Stimulated activated CD8-positive, alpha-beta memory T cell treated with anti-CD3 and anti-CD28 coated beads, Interleukin-7, amount 100 ng/mL, for 48 hours (primary cell): Measurements from ENCODE around the gene FMNL2.
A peak's percentile ranks its signal among the peaks of the same experiment; 100 is the strongest.

Source experiments
- DNase-seq, 2 donors: peaks; one replicate each; pipeline ENCODE4 v3.0.0-alpha.2; 2020; ENCODE audit warnings: low read depth in 1 of 2; ENCODE audit errors: extremely low read depth in 1 of 2

Gene FMNL2

DNA sequence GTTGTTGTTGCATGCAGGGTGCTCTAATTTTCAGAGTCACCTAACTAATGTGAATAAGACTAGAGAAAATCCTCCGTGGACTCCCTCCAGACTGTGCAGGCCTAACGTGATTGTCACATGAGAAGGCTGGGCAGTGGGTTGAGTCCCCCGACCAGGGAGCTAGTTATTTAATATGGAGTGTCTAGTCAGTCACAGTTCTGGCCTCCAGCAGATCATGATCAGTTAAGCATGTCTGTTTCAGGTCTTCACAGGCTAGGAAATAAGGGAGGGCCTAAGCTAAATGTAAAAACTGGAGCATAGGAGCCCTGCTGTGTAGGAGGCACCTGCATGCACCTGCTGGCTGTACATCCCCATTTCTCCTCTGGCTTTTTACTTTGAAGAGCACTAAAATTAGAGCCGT is 295.5 kb downstream of the FMNL2 start:
- DNase-seq, result no peak

DNA sequence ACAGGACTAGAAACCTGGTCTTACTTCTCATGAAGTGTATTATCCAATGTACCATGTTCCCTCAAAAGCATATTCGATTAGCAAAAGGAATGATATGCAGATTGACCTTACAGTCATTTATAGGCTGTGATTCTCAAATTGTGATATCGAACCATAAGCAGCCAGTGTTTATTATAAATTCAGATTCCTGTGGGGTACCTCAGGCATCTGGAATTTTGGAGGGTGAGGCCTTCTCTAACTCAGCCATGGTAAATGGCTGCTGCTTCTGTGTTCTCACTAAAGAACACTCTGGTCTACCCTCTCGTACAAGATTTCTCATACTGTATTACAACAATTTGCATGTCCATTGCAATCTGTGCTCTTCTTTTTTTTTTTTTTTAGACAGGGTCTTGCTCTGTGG is 297.8 kb downstream of the FMNL2 start:
- DNase-seq, result no peak

DNA sequence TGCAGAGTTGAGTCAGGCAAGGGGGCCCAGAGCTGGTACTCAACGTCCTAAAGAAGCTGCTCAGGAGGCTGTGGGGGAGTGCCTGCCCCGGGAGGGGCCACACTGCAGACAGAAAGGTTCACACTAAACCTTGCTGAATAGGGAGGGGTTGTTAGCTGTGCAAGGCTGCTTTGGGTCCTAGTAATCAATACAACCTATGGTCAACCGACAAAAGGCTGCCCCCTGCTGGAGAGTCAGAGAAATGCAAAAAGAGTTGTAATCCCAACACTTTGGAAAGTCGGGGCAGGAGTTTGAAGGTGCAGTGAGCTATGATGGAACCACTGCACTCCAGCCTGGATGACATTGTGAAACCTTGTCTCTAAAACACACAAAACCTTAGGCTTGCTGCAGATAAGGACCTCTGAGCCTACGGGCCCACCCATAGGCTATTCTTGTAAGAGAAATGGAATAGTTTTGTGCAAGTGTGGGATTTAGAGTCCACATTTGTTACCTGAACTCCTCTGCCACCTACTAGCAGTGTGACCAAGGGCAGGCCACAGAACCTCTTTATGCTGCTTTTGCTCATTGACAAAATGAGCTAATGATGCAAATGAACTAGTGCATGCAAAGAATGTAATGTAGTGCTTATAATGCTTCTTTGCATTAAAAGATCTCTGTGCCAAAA is 300.8 kb downstream of the FMNL2 start:
- DNase-seq, result peak; percentile 7 to 25

DNA sequence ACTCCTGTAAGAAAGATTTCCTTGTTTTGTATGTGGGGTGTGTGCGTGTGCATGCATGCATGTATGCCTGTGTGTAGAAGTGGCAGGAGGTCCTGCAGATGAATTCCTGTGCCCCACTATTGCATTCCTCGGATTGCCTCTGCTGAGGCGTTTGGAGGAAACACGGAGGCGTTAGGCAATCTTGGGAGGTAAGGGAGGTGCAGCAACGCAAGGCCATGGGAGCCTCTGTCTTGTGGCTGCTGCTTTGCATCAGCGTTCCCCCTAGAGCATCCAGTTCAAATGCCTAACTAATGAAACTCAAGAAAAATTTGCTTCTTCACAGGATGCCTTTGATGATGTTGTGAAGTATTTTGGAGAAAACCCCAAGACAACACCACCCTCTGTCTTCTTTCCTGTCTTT is 302.3 kb downstream of the FMNL2 start:
- no peak for DNase-seq

DNA sequence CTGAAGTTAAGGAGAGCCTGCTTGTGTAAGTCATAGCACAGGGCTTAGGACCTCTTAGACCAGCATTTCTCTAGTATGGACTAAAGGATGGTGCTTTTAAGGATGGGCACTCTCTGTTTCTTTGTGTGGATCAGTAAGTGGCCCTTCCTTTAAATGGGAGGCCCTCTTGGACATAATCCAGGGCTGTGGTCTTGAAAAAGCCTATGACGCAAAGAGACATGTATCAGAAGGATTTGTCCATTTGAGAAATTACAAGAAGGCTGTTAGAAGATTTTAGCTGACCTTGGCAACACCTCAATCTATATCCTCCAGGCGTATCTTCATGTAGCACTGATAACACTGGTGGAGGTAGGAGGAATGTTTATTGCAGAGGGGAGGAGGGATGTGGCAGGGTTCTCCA is 303.1 kb downstream of the FMNL2 start:
- no peak for DNase-seq

DNA sequence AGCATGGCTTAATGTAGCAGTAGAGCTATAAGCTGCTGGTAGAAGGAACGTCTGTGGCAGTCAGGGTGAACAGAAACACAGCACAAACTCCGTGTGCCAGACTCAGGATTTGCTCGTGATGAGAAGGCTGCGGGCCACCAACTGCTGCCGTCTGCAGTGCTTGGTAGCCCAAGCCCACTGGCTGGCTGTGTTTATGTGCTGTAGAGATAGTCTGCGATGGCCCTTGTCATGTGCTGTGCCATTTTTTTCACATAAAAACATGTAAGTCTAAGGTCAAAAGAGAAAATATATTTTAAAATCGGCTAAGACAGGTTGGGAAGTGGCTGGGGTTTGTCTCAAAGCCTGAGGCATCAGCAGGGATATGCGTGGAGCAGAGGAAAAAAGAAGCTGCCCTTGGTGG is 303.6 kb downstream of the FMNL2 start:
- DNase-seq, result no peak

DNA sequence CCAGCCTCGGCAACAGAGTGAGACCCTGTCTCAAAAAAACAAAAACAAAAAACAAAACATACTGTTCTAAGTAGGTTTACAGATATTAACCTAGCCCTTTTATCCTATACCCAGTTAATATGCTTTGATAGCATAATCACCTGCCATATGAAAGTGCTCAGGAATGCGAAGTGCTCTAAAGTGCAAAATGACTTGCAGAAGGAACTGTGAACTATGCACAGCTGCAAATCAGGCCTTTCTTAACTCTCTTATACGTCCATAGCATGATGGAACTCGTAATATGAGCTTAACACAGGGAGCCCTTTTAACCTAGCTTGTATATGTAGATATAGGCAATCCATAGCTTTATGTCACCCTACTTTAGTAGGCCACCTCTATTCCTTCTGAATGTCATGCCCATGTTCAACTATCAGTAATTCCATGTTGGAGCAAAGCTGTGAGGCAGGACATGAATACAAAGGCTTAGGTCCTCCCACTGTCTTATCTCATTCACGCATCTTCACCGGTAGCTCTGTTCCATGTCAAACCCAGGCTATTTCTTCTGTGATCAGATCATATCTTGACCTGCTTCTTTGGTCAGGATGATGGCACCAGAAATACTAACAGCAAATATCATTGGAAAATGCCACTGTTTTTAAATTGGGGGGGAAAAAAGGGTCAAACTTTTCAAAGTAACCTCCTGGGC is 309.4 kb downstream of the FMNL2 start:
- DNase-seq, result no peak

DNA sequence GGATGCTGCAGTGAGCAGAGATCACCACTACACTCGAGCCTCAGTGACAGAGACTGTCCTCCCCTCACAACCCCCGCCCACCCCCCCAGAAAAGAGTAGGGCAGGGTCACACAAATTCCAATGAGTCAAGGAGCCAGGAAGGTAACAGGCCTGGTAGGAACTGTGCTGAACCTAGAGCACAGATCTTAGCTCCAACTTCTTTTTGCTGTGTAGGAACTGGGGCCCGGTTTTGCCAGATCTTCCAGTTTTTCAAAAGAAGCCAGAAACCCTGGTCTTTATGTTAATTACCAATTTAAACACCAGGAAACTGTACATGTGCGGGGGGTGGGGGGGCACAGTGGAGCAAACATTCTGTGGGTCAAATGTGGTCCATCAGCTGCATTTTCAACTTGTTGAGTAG is 311.3 kb downstream of the FMNL2 start:
- DNase-seq, result no peak

DNA sequence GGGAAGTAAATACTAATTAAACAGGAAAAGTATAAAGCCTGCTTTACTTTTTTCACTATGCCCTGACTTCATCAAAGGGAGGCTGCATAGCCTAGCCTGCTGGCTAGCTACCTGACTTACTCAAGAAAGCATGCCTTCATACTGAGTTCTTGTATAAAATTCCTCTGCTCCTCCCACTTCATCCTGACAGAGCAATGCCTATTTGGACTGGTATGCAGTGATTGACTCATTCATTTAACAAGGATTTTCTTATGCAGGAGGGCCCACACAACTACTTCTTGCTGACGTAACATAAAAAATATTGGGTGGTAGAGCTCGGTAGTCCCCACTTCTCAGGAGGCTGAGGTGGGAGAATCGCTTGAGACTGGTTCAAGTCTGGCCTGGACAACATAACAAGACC is 311.8 kb downstream of the FMNL2 start:
- DNase-seq, result no peak

DNA sequence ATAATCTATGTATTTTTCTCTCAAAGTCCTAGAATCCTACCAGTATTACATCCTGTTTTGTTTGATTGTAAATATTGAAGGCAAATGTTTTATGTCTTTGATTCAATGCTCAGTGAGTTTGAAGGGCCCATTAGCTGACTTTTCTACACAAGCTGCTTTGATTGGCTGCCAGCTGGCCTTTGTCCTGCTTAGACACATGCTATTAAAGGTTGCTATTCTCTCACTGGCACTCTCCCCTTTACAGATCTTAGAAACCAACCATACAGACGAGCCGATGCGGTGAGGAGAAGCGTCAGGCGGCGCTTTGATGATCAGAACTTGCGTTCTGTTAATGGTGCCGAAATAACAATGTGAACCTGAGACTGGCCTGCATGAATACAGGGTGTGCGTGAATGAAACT is 312.6 kb downstream of the FMNL2 start:
- no peak for DNase-seq

DNA sequence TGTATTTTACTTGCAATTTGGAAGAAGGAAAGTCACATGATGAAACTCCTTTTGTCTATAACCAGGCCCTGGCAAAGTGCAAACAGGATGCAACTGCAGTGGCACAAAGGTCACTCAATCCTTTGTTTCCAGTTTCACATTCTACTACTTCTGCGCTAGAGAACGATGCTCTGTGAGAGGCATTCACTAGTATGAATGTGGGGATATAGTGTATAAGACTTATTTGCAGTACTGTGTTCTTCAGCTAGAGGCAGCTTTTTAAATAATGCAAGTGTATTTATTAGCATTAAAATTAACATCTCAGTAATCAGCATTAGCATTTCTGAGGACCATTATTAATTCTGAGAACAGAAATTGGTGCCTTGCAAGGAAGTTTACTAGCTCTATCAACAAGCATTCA is 313.4 kb downstream of the FMNL2 start:
- DNase-seq, result no peak

DNA sequence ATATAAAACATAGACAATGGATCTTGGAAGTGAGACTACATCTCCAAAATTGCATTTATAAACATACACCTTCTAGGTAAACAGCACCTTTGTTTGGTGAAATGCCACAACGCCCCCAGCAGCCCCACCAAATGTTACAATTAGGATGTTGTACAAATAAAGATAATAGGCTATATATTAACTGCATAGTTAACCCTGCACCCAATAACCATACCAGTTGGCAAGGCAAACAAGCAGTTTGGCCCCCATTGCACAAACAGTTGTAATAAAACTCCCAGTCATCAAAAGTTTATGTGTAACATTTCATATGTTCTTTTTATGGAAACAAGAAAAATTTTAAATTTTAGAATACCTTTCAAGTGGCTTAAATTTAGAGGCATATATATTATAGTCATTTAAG is 315.0 kb downstream of the FMNL2 start:
- DNase-seq, result no peak

DNA sequence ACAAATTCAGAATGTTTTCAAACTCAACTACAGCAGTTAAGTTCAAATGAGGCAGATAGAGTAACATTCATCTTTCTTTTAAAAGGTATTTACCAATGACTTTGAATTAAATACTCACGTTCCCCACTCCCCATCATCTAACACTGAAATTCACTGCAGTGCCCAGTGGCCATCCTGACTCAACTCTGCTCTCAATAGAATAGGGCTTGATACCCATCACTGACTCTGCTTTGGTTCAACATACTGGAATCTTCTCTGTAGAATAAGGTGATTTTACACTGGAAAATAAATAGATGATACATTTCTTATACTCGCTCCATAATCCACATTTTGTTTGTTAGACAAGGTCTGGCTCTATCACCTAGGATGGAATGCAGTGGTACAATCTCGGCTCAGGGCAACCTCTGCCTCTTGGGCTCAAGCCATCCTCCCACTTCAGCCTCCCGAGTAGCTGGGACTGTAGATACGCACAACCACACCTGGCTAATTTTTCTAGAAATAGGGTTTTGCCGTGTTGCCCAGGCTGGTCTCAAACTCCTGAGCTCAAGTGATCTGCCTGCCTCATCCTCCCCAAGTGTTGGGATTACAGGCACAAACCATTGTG is 315.9 kb downstream of the FMNL2 start:
- no peak for DNase-seq

DNA sequence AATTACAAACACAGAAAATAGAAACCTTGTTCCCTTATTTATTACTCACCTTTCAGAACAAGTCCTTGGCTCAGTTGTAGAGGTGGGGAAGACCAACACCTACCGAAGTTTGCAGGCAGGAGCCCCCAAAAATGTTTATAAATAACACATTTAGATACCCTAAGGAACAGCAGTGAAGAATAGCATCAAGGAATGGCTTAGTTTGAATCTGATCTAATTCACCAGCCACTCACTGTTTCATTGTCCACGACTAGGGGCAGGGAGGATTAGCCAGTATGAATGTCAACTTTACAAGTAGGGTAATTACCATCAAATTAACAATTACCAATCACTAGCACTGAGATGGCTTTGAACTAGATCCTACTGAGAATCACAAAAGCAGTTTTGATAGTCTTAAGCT is 316.9 kb downstream of the FMNL2 start:
- DNase-seq, result no peak

DNA sequence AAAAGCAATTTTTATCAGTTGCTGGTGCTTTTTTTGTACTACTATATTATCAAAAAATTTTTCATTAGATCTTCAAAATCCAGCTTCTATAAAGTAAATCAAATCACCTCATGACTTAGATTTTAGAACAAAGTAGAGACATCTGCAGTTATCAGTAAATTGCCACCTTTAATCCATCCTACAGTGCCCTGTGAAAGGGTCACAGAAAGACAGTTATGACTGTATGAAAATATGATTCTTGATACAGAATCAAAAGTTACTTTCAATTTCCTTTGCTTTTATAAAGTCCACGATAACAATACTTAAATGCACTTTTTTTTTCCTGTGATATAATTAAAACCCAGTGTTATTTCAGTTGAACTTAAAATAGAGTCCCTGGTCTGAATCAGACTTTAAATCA is 320.9 kb downstream of the FMNL2 start:
- no peak for DNase-seq

DNA sequence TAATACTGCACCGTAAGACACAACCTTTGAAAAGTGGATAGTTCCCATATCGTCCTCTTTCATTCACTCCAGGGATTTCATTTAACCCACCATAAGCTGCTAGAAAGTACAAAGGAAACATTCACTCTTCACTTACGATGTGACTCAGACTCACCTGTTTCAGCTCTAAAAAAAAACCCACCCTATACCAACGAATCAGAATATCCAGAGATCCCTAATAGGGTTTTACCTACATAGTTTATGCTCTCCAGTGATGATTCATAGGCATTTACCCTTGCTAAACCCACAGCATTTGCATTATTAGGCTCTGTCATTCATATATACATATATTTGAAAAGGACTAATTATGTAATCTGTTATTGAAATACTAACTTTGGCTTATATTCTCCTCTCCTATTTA is 322.1 kb downstream of the FMNL2 start:
- DNase-seq, result no peak

DNA sequence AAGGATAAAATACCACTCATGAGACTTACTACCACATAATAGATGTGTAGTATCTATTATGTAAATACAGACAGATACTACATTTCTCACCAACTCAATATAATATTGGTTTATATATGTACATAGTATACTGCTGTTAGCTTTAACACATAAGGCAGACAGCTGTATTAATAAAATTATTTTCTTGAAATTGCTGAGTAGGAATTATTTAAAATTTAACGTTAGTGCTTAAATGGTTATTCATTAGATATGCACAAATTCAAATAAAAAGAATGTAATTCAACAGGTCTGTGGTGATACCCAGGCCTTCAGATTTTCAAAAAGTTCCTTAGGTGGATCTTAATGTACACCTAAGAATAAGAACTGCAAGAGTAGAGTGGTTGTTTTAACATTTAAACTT is 323.2 kb downstream of the FMNL2 start:
- DNase-seq, result no peak

DNA sequence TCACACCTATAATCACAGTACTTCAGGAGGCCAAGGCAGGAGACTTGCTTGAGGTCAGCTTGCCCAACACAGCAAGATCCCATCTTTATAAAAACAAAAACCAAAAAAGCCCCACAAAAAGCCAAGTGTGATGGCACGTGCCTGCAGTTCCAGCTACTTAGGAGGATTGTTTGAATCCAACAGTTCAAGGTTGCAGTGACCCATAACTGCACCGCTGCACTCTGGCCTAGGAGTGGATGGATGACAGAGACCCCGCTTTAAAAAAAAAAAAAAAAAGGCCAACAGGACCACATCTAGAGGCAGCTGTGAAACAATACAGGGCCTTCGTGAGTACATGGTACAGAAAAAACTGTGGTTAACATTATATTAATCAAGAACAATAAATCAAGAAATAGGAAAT is 326.1 kb downstream of the FMNL2 start:
- no peak for DNase-seq

DNA sequence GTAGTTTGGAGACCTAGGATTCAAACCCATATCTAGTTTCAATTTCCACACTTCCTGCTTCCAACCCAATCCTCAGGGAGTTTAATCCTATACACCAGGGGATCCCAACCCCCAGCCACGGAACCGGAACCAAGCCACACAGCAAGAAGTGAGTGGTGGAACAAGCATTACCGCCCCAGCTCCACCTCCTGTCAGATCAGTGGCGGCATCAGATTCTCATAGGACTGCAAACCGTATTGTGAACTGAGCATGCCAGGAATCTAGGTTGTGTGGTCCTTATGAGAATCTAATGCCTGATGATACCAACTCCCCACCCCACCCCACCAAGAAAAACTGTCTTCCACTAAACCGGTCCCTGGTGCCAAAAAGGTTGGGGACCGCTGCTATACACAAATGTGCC is 329.8 kb downstream of the FMNL2 start:
- no peak for DNase-seq

DNA sequence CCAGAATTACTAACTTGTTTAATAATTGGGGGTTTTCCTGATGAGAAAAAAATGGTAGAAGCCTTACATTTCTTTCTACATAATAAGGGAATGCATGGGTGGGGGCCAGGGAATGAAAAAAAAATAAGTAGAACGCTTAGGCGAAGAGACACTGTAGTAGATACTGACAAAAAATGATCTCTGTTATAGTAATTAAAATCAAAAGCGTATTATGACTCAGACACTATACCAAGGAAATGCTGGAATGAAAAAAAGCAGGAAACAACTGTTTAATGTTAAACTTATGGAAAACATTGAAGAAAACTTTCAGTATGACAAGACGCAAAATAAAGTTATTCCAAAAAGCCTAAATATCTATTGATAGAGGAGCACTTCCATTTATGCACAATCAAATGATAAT is 339.4 kb downstream of the FMNL2 start:
- no peak for DNase-seq

DNA sequence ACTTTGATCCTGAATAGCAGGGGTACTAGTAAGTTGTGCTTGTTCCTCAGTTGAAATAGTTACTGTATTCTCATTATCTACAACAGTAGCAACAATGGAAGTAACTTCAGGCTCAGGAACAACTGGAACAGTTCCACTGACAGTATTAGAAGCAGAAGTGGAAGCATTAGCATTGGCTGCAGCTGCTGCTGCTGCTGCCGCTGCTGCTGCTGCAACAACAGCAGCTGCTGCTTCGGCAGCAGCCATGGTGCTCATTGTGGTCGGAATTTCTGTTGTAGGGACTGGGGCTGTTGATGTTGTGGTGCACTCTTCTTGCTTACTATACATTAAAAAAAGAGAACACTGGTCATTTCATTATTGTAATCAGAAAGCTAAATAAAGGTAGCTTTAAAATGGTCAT is 341.5 kb downstream of the FMNL2 start:
- no peak for DNase-seq

DNA sequence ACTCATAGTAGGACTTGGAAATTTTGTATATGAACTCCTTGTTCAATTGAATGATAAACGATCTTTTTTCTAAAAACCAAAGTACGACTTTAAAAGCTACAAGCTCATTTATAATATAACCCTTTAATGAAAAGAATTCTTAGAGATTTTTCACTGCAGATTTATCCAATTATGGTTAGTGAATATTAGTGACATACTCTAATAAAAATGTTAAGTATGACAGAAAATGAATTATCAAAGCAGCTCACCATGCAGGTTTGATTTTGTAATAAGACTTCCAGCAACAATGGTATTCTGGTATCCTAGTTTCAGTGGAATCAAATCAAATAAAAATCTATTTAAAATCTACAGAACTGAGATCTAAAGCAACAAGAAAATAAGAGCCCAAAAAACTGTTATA is 343.8 kb downstream of the FMNL2 start:
- DNase-seq, result no peak

DNA sequence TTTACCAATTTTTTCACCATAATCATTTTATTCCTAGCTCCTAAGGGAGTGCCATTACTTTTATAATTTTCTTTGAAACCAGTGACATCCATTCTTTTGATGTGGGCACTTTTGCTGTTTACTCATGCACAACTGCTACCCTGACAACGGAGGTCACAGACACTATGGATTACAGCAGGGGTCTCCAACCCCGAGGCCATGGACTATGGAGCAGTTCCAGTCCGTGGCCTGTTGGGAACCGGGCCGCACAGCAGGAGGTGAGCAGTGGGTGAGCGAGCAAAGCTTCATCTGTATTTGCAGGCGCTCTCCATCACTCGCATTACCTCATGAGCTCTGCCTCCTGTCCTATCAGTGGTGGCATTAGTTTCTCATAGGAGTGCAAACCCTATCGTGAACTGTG is 347.7 kb downstream of the FMNL2 start:
- DNase-seq, result no peak
